OCI-LY3 (cell line): ENCODE data around the gene CYP3A4.

Source experiments
- H2AFZ ChIP-seq: fragments of 200-600, 300-600 bp; shearing (Covaris generic); 2 replicates; pipeline ENCODE4 v1.6.0; 2014; ENCODE audit warnings: antibody characterized with exemption, low read depth, low read length
- H3K27ac ChIP-seq: fragments of 200-600, 300-600 bp; sonication (generic); 2 replicates; pipeline ENCODE4 v1.5.1; 2014; ENCODE audit warnings: mild to moderate bottlenecking, low read length, moderate library complexity, mixed read lengths
- H3K27me3 ChIP-seq: fragments of 200-600, 300-600 bp; sonication (generic); 2 replicates; pipeline ENCODE4 v1.6.1; 2014; ENCODE audit warnings: low read depth, low read length, mixed read lengths
- H3K36me3 ChIP-seq: fragments of 200-600, 300-600 bp; sonication (generic); replicated peaks from 2 replicates; pipeline ENCODE3; 2014; ENCODE audit warnings: low read depth, low read length, mixed read lengths
- H3K4me1 ChIP-seq: fragments of 300-600, 200-600 bp; sonication (generic); 2 replicates; pipeline ENCODE4 v1.6.1; 2014; ENCODE audit warnings: low read length, mixed read lengths
- H3K4me2 ChIP-seq: fragments of 200-600, 300-600 bp; sonication (generic); 2 replicates; pipeline ENCODE4 v1.6.1; 2014; ENCODE audit warnings: low read length, mixed read lengths
- H3K4me3 ChIP-seq: fragments of 300-600, 200-600 bp; sonication (generic); 2 replicates; pipeline ENCODE4 v1.5.1; 2014; ENCODE audit warnings: antibody characterized with exemption, mild to moderate bottlenecking, low read length, moderate library complexity
- H3K79me2 ChIP-seq: fragments of 300-600, 200-600 bp; shearing (Covaris generic); 2 replicates; pipeline ENCODE4 v1.6.1; 2014; ENCODE audit warnings: mild to moderate bottlenecking, low read length, mixed read lengths
- H3K9ac ChIP-seq: fragments of 300-600, 200-600 bp; shearing (Covaris generic); 2 replicates; pipeline ENCODE4 v1.6.0; 2014; ENCODE audit warnings: mild to moderate bottlenecking, low read length, moderate library complexity
- H3K9me3 ChIP-seq: fragments of 200-600, 300-600 bp; shearing (Covaris generic); 2 replicates; pipeline ENCODE4 v1.6.1; 2014; ENCODE audit warnings: low read length, mixed read lengths; ENCODE audit not compliant: insufficient read depth
- H4K20me1 ChIP-seq: fragments of 200-600, 300-600 bp; sonication (generic); 2 replicates; pipeline ENCODE4 v1.6.1; 2016; ENCODE audit warnings: low read length, mixed read lengths; ENCODE audit not compliant: insufficient read depth
- CTCF ChIP-seq: fragments of 200-600, 300-600 bp; sonication (generic); IDR thresholded peaks from 2 replicates; pipeline ENCODE4 v1.5.1; 2014; ENCODE audit warnings: antibody characterized with exemption, low read length, low read depth
- EZH2phosphoT487 ChIP-seq: fragments of 200-600 bp; shearing (Covaris generic); IDR thresholded peaks from 2 replicates; pipeline ENCODE4 v1.6.1; 2018; ENCODE audit warnings: antibody characterized with exemption, mixed run types, low read depth

The CYP3A4 gene

DNA sequence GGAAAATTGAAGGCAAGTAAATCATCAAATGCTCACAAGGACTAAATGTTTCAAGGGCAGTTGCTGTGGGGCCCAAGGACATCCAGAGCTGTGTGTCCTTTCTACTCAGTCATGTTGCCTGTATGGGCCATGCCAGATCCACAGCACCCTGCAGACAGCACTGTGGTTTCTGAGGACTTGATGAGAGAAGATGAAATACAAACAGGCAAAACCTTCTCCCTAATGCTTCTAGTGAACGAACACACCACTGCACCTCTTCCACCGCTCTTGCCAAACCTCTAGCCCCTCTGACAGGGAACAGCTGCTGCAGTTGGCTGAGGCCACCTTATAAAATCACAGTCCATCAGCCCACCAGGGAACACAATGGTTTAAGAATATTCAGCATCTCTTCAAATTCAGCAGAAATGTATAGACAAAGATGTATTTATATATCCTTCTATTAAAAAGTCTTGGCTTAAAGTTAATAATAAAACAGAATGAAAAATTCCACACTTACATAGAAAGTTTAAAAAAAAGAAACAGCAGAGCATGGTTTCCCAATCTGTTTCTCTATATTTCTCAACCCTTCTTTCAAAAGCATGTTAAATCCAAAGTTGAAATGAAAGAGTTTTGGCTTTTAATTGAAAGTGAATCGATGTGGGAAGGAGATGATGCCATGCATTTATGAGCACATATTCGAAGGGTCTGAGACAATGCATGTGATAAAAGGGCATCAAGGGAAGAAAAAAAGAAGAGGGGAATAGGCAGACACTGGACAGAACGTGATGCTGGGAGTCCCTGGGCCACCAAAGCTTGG, 63.0 kb downstream of the CYP3A4 start:
- H4K20me1 ChIP-seq, result no peaks in the 10 kb centered on the region
- no peak overlapping the region for H3K4me2 ChIP-seq
- no peak overlapping the region for H3K27ac ChIP-seq
- H2AFZ ChIP-seq, result no peak overlapping the region
- no peak for TF ChIP-seq CTCF
- TF ChIP-seq EZH2phosphoT487, result no peak
- no peaks in the 10 kb centered on the region for H3K4me1 ChIP-seq
- no peaks in the 10 kb centered on the region for H3K9me3 ChIP-seq
- no peaks in the 10 kb centered on the region for H3K79me2 ChIP-seq
- H3K36me3 ChIP-seq, result no peaks in the 10 kb centered on the region
- no peak overlapping the region for H3K9ac ChIP-seq
- H3K27me3 ChIP-seq, result no peaks in the 10 kb centered on the region; the same call in none of the 2 replicates
- H3K4me3 ChIP-seq, result no peak overlapping the region

- no peaks in the 10 kb centered on the region for H3K36me3 ChIP-seq
- H3K4me2 ChIP-seq, result no peak overlapping the region
- no peaks in the 10 kb centered on the region for H3K9me3 ChIP-seq
- no peaks in the 10 kb centered on the region for H3K79me2 ChIP-seq
- H3K4me3 ChIP-seq, result no peak overlapping the region
- no peaks in the 10 kb centered on the region; the same call in none of the 2 replicates for H3K27me3 ChIP-seq
- H3K27ac ChIP-seq, result no peak overlapping the region
- TF ChIP-seq EZH2phosphoT487 (no peak), CTCF (no peak)
- H3K9ac ChIP-seq, result no peak overlapping the region
- no peaks in the 10 kb centered on the region for H3K4me1 ChIP-seq
- H4K20me1 ChIP-seq, result no peaks in the 10 kb centered on the region
- H2AFZ ChIP-seq, result no peak overlapping the region
Observed at GRCh38 chr7:99719996-99720769, 63.8 kb downstream of the CYP3A4 start.

GRCh38 chr7:99713995-99714570, 69.9 kb downstream of the CYP3A4 start:
- no peaks in the 10 kb centered on the region for H3K9me3 ChIP-seq
- no peaks in the 10 kb centered on the region for H3K36me3 ChIP-seq
- H3K27me3 ChIP-seq, result no peaks in the 10 kb centered on the region; the same call in 1 of the 2 replicates
- H3K27ac ChIP-seq, result no peak overlapping the region
- no peaks in the 10 kb centered on the region for H4K20me1 ChIP-seq
- no peak for TF ChIP-seq EZH2phosphoT487
- TF ChIP-seq CTCF, result no peak
- H3K79me2 ChIP-seq, result no peaks in the 10 kb centered on the region
- H3K9ac ChIP-seq, result no peak overlapping the region
- no peaks in the 10 kb centered on the region for H3K4me1 ChIP-seq
- H2AFZ ChIP-seq, result no peak overlapping the region
- no peak overlapping the region for H3K4me3 ChIP-seq
- H3K4me2 ChIP-seq, result no peak overlapping the region
